SH-SY5Y (cell line): ENCODE measurements around the gene TCF20.

Experiments
- GATA2 ChIP-seq: IDR thresholded peaks from 2 replicates; pipeline ENCODE4 v1.6.1; 2011; ENCODE audit warnings: mild to moderate bottlenecking, low read depth, low read length
- GATA3 ChIP-seq: IDR thresholded peaks from 2 replicates; pipeline ENCODE4 v1.6.1; 2011; ENCODE audit warnings: low read depth, mild to moderate bottlenecking, low read length, moderate library complexity

DNA sequence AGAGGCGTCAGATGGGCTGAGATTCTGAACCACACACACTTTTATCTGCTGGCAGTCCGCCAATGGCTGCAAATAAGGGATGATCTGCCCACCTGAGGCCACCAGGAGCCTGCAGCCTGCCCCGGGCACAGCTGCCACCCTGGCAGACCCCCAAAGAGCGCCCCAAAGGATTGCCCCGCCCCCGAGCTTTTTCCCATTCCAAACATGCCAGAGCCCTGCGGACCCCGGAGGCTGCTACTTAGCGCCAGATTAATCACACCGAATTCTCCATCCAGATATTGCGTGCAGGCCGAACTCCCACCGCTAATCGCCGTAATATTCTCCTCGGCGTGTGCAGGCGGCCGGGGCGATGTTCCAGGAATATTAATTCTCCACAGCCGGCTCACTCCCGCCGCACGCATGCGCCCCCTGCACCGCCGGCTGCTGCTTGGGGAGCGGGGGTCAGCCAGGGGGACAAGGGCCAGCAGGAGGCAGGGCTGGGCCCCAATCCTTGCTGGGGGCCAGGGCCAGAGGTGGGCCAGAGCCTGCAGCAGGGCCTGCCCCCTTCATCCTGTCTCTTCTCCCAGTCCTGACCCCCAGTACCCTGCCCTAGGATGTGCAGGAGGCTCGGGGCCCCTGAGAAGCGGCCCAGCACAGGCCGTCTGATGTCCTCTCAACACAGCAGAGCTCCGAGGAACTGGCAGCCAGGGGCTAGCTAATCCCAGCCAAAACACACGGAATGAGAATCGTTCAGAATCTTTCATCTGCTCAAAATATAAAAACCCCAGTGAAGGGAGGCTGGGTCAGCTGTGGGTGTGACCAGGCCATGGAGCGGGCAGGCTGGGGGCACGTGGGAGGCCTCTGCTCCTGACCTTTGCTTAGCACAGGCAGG is 19.5 kb upstream of the TCF20 start:
- no peak for TF ChIP-seq GATA2
- TF ChIP-seq GATA3 = no peak
